Mucosa of rectum (tissue), 2 donors: ENCODE measurements around the gene LIPC.

ENCODE experiments used
- H3K27ac ChIP-seq, 2 donors: one replicate each; pipeline ENCODE4 v1.7.0; 2013; ENCODE audit warnings: inconsistent platforms in 2 of 2, low read depth in 2 of 2, low read length in 2 of 2
- H3K27me3 ChIP-seq, 2 donors: one replicate each; pipeline ENCODE4 v1.7.0; 2013; ENCODE audit warnings: low read length in 2 of 2; ENCODE audit not compliant: control insufficient read depth in 2 of 2, insufficient read depth in 2 of 2
- H3K36me3 ChIP-seq, 2 donors: one replicate each; pipeline ENCODE4 v1.7.0; 2013; ENCODE audit warnings: low read length in 2 of 2; ENCODE audit not compliant: control insufficient read depth in 2 of 2, insufficient read depth in 2 of 2
- H3K4me1 ChIP-seq, 2 donors: one replicate each; pipeline ENCODE4 v1.7.0; 2013; ENCODE audit warnings: low read length in 2 of 2, mild to moderate bottlenecking in 1 of 2; ENCODE audit not compliant: control insufficient read depth in 2 of 2, insufficient read depth in 2 of 2
- H3K4me3 ChIP-seq, 2 donors: one replicate each; pipeline ENCODE4 v1.7.0; 2013; ENCODE audit warnings: low read length in 2 of 2
- H3K9ac ChIP-seq, 2 donors: one replicate each; pipeline ENCODE4 v1.7.0; 2013; ENCODE audit warnings: low read length in 2 of 2, low read depth in 1 of 2, mild to moderate bottlenecking in 1 of 2
- H3K9me3 ChIP-seq, 2 donors: one replicate each; pipeline ENCODE4 v1.7.0; 2013; ENCODE audit warnings: low read length in 2 of 2; ENCODE audit not compliant: control insufficient read depth in 2 of 2
- donor health status: healthy.
- donor health status: Normal muscosa, but diverticular disease.

LIPC gene

GRCh38 chr15:58462547-58462946 is 30.8 kb downstream of the LIPC start:
- no peaks in the 10 kb centered on the region for H3K9me3 ChIP-seq
- H3K4me3 ChIP-seq = no peak overlapping the region
- H3K4me1 ChIP-seq = peaks cover 23 to 48% of the 10 kb centered on the region in 2 donors
- no peaks in the 10 kb centered on the region for H3K27me3 ChIP-seq
- peak overlapping the region; percentile 35 to 65 for H3K27ac ChIP-seq
- H3K9ac ChIP-seq = peak overlapping the region; percentile 9 to 36
- no peaks in the 10 kb centered on the region for H3K36me3 ChIP-seq

GRCh38 chr15:58462973-58463663 is 31.3 kb downstream of the LIPC start:
- Histone ChIP-seq H3K4me3 (no peak overlapping the region), H3K9ac (peak overlapping the region; percentile 9 to 36), H3K9me3 (no peaks in the 10 kb centered on the region), H3K4me1 (peaks cover 21 to 42% of the 10 kb centered on the region in 2 donors), H3K27me3 (no peaks in the 10 kb centered on the region), H3K27ac (peak overlapping the region; percentile 35 to 65), H3K36me3 (no peaks in the 10 kb centered on the region)

GRCh38 chr15:58463815-58464650 is 32.2 kb downstream of the LIPC start:
- Histone ChIP-seq H3K9me3 (no peaks in the 10 kb centered on the region), H3K4me1 (peaks cover 16 to 33% of the 10 kb centered on the region in 2 donors), H3K36me3 (no peaks in the 10 kb centered on the region), H3K9ac (no peak overlapping the region), H3K27me3 (no peaks in the 10 kb centered on the region), H3K27ac (no peak overlapping the region), H3K4me3 (no peak overlapping the region)

GRCh38 chr15:58465070-58465469 is 33.3 kb downstream of the LIPC start:
- H3K36me3 ChIP-seq = no peaks in the 10 kb centered on the region
- no peak overlapping the region for H3K9ac ChIP-seq
- no peaks in the 10 kb centered on the region for H3K27me3 ChIP-seq
- peaks cover 5 to 23% of the 10 kb centered on the region in 2 donors for H3K4me1 ChIP-seq
- no peak overlapping the region for H3K4me3 ChIP-seq
- H3K27ac ChIP-seq = no peak overlapping the region
- no peaks in the 10 kb centered on the region for H3K9me3 ChIP-seq

- H3K4me1 ChIP-seq = peaks cover 5 to 14% of the 10 kb centered on the region in 2 donors
- H3K9me3 ChIP-seq = no peaks in the 10 kb centered on the region
- no peak overlapping the region for H3K9ac ChIP-seq
- no peaks in the 10 kb centered on the region for H3K36me3 ChIP-seq
- no peak overlapping the region for H3K4me3 ChIP-seq
- H3K27me3 ChIP-seq = no peaks in the 10 kb centered on the region
- no peak overlapping the region for H3K27ac ChIP-seq
Observed at GRCh38 chr15:58465866-58466517, 34.2 kb downstream of the LIPC start.

- Histone ChIP-seq H3K27me3 (no peaks in the 10 kb centered on the region), H3K27ac (no peak overlapping the region), H3K9me3 (no peaks in the 10 kb centered on the region), H3K9ac (no peak overlapping the region), H3K4me3 (no peak overlapping the region), H3K4me1 (peaks cover 5 to 14% of the 10 kb centered on the region in 2 donors), H3K36me3 (no peaks in the 10 kb centered on the region)
Observed at GRCh38 chr15:58466566-58466965, 34.8 kb downstream of the LIPC start.

- H3K27me3 ChIP-seq = no peaks in the 10 kb centered on the region
- H3K9me3 ChIP-seq = no peaks in the 10 kb centered on the region
- H3K4me3 ChIP-seq = no peak overlapping the region
- H3K36me3 ChIP-seq = no peaks in the 10 kb centered on the region
- H3K27ac ChIP-seq = no peak overlapping the region
- H3K9ac ChIP-seq = no peak overlapping the region
- H3K4me1 ChIP-seq = peaks cover under 1 to 11% of the 10 kb centered on the region in 2 donors
Observed at GRCh38 chr15:58467121-58467721, 35.4 kb downstream of the LIPC start.

GRCh38 chr15:58467722-58468423 is 36.1 kb downstream of the LIPC start:
- Histone ChIP-seq H3K36me3 (no peaks in the 10 kb centered on the region), H3K9me3 (no peaks in the 10 kb centered on the region), H3K4me1 (peaks cover 2 to 5% of the 10 kb centered on the region in 2 donors), H3K9ac (no peak overlapping the region), H3K4me3 (no peak overlapping the region), H3K27me3 (no peaks in the 10 kb centered on the region), H3K27ac (no peak overlapping the region)

GRCh38 chr15:58469432-58470353 is 37.9 kb downstream of the LIPC start:
- Histone ChIP-seq H3K27ac (no peak overlapping the region), H3K9ac (no peak overlapping the region), H3K27me3 (no peaks in the 10 kb centered on the region), H3K4me3 (no peak overlapping the region), H3K9me3 (no peaks in the 10 kb centered on the region), H3K36me3 (no peaks in the 10 kb centered on the region), H3K4me1 (peaks cover 3 to 7% of the 10 kb centered on the region in 2 donors)
